ENCODE measurements around the gene PCNT. TPM values are rescaled to one million over a fixed set of nuclear protein-coding genes. Genes with fewer than 3 reads are reported as not detected.

Gene PCNT
- total RNA-seq, 4 donors from 2014 or later, result 6.2 to 29.7 (median 17.1) TPM

GRCh38 chr21:46326110-46326703 is 2.3 kb downstream of the PCNT start:
- Histone ChIP-seq H3K4me1 (peaks cover 0 to 9% of the 10 kb centered on the region in 2 donors), H3K27ac (no peak overlapping the region), H3K4me3 (no peak overlapping the region), H3K9me3 (no peaks in the 10 kb centered on the region), H3K27me3 (no peaks in the 10 kb centered on the region), H3K36me3 (no peaks in the 10 kb centered on the region)
- no peak for DNase-seq
- intact Hi-C loops (cut with DNase I; ENCODE audit: low total_unique reads), result no loop called here
- TF ChIP-seq CTCF (IDR thresholded peaks at IDR 0.05) (no peak), POLR2A (IDR thresholded peaks at IDR 0.05) (no peak)

DNA sequence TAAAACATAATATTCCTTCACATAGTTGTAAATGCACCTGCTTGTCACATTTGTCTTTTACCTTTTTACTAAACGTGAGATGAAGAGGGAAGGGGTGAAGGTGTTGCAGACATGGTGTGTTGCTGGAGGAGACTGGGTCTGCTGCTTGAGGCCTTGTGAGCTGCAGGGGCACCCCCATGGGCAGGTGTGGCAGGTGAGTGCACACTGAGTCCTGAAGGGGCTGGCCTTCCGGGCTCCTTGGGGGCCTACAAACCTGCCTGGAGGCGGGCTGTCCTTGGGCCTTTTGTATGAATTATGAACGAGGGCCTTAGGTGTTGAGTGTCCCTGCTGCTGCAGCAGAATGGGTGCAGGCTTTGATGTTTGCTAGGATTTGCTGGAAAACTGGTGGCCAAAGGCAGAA is 3.8 kb downstream of the PCNT start:
- no peak overlapping the region for H3K4me3 ChIP-seq
- H3K27ac ChIP-seq, result no peak overlapping the region
- peaks cover 0 to 5% of the 10 kb centered on the region in 2 donors for H3K4me1 ChIP-seq
- DNase-seq, result no peak
- no peak for TF ChIP-seq CTCF (IDR thresholded peaks at IDR 0.05)
- no peaks in the 10 kb centered on the region for H3K36me3 ChIP-seq
- intact Hi-C loops (cut with DNase I; ENCODE audit: low total_unique reads), result no loop called here
- no peaks in the 10 kb centered on the region for H3K27me3 ChIP-seq
- H3K9me3 ChIP-seq, result no peaks in the 10 kb centered on the region

DNA sequence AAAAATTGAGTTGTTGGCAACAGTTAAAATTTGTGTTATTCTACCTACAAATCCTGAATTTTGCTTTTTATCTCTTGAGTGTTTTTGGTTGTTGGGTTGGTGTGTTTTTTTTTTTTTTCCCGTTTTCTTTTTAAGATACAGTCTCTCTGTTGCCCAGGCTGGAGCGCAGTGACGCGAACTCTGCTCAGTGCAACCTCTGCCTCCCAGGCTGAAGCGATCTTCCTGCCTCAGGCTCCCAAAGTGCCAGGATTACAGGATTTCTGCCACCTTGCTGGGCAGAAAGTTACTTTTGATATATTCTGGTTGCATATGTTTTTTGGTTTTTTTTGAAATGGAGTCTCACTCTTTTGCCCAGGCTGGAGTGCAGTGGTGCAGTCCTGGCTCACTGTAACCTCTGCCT is 4.2 kb downstream of the PCNT start:
- Histone ChIP-seq H3K27ac (no peak overlapping the region), H3K4me1 (peaks cover 0 to under 1% of the 10 kb centered on the region in 2 donors), H3K9me3 (no peaks in the 10 kb centered on the region), H3K36me3 (no peaks in the 10 kb centered on the region), H3K4me3 (no peak overlapping the region), H3K27me3 (no peaks in the 10 kb centered on the region)
- intact Hi-C loops (cut with DNase I; ENCODE audit: low total_unique reads), result no loop called here
- no peak for DNase-seq
- TF ChIP-seq POLR2A (IDR thresholded peaks at IDR 0.05), result no peak
- TF ChIP-seq CTCF (IDR thresholded peaks at IDR 0.05), result no peak

DNA sequence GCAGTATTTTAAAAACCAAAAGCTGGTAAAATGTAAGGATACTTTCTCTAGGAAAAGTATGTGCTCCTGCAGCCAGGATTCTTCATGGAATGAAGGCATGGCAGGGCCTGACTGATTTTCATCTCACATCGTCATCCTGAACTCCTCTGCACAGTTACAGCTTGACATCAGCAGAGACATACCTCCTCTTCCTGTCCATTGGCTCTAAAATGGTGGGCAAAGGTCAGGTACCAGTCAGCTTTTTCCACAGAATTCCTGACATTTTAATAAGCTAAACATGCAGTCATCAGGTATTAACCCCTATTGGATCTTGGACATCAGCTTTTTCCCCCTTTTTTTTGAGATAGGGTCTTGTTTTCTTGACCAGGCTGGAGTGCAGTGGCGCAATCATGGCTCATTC is 5.8 kb downstream of the PCNT start:
- no peaks in the 10 kb centered on the region for H3K27me3 ChIP-seq
- H3K27ac ChIP-seq, result no peak overlapping the region
- TF ChIP-seq CTCF (IDR thresholded peaks at IDR 0.05), result no peak
- TF ChIP-seq POLR2A (IDR thresholded peaks at IDR 0.05), result no peak
- no peaks in the 10 kb centered on the region for H3K36me3 ChIP-seq
- no peaks in the 10 kb centered on the region for H3K4me1 ChIP-seq
- H3K4me3 ChIP-seq, result no peak overlapping the region
- no peak for DNase-seq
- intact Hi-C loops (cut with DNase I; ENCODE audit: low total_unique reads), result no loop called here
- no peaks in the 10 kb centered on the region for H3K9me3 ChIP-seq

DNA sequence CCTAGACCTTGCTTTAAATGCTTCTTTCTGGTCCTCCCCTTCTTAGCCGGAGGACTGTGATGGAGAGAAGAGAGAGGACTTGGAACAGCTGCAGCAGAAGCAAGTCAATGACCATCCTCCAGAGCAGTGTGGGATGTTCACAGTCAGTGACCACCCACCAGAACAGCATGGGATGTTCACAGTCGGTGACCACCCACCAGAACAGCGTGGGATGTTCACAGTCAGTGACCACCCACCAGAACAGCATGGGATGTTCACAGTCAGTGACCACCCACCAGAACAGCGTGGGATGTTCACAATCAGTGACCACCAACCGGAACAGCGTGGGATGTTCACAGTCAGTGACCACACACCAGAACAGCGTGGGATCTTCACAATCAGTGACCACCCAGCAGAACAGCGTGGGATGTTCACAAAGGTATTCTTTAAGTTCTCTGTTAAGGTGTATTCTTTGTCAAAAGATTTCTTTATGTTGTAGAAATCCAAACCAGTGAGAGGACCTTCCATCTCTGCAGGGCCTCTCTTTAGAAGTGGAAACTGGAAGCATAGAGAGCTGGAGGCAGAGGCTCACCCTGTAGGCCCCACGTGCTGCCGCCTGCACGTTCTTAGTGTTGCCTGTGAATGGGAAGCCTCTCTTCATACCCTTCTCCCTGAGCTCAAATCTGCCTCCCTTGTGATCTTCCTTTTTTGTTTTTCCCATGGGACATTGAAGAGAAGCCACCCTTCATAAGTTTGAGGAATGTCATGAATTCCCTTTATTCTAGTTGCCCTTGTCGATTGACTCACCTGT is 10.6 kb downstream of the PCNT start:
- H3K36me3 ChIP-seq, result no peaks in the 10 kb centered on the region
- TF ChIP-seq POLR2A (IDR thresholded peaks at IDR 0.05) (no peak), CTCF (IDR thresholded peaks at IDR 0.05) (no peak)
- H3K27me3 ChIP-seq, result no peaks in the 10 kb centered on the region
- no peak overlapping the region for H3K27ac ChIP-seq
- no peak overlapping the region for H3K4me3 ChIP-seq
- intact Hi-C loops (cut with DNase I; ENCODE audit: low total_unique reads), result no loop called here
- H3K9me3 ChIP-seq, result no peaks in the 10 kb centered on the region
- DNase-seq, result no peak
- H3K4me1 ChIP-seq, result no peaks in the 10 kb centered on the region
